ENCODE measurements around the gene CDK14.

DNA sequence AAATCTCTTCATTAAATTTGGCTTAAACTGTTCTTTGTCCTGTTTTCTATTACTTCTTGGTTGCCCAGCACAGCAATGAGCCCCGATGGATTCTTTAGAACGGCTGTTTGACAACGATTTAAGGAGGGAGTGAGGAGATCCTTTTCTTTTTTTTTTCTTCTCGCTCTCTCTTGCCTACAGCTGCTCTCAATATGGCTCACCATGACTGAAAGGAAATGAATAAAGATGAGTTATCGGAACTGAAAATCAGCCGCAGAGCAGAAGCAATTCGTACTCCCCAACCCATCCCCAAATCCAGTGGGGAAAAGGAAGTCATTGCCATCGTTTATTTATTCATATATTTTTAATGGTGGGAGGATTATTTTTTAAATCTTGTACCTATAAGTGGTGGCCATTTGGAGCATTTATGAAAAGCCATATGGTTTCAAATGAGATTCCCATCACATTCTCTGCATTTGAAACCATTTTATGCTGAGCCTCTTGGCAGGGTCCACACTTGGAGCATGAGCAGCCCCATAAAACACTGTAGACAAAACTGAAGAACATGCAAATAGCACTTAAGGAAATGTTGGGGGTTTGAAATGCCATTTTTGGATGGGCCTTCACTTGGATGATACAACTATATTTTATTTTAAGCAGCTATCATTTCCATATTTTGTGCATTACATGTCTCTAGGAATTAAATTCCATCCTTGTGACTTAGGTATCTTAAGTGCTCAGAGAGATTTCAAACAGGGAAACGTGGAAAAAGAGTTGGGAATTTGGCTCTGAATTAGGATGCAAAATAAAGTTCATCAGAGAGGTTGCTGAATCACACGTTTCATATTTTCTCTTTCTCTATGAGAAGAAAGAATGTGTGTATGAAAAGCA lies 560.4 kb downstream of the CDK14 start:
- TF ChIP-seq, protein P1, sequence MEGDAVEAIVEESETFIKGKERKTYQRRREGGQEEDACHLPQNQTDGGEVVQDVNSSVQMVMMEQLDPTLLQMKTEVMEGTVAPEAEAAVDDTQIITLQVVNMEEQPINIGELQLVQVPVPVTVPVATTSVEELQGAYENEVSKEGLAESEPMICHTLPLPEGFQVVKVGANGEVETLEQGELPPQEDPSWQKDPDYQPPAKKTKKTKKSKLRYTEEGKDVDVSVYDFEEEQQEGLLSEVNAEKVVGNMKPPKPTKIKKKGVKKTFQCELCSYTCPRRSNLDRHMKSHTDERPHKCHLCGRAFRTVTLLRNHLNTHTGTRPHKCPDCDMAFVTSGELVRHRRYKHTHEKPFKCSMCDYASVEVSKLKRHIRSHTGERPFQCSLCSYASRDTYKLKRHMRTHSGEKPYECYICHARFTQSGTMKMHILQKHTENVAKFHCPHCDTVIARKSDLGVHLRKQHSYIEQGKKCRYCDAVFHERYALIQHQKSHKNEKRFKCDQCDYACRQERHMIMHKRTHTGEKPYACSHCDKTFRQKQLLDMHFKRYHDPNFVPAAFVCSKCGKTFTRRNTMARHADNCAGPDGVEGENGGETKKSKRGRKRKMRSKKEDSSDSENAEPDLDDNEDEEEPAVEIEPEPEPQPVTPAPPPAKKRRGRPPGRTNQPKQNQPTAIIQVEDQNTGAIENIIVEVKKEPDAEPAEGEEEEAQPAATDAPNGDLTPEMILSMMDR (IDR thresholded peaks at IDR 0.05): no peak
- TF ChIP-seq ETV6 (CRISPR knock-in tag; IDR thresholded peaks at IDR 0.05): no peak
- TF ChIP-seq, protein P2, sequence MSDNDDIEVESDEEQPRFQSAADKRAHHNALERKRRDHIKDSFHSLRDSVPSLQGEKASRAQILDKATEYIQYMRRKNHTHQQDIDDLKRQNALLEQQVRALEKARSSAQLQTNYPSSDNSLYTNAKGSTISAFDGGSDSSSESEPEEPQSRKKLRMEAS (CRISPR knock-in tag; IDR thresholded peaks at IDR 0.05): no peak
- TF ChIP-seq CBFB (CRISPR knock-in tag; IDR thresholded peaks at IDR 0.05; ENCODE audit: low read depth): no peak
- TF ChIP-seq ZNF423 (CRISPR knock-in tag; IDR thresholded peaks at IDR 0.05): no peak
- TF ChIP-seq GRHL2 (CRISPR knock-in tag; IDR thresholded peaks at IDR 0.05; ENCODE audit: insufficient replicate concordance, severe bottlenecking): no peak
- TF ChIP-seq NFYB (CRISPR knock-in tag; conservative IDR thresholded peaks at IDR 0.05; ENCODE audit: low read depth): no peak
- TF ChIP-seq FOXK1 (CRISPR knock-in tag; IDR thresholded peaks at IDR 0.05): no peak
